CD4-positive, alpha-beta T cell treated with Interleukin-15 for 4 hours (primary cell): ENCODE measurements around the gene VSNL1.

Experiments
- DNase-seq: peaks from one replicate; pipeline ENCODE4 v3.0.0-alpha.2; 2020; ENCODE audit warnings: low spot score

VSNL1 gene

GRCh38 chr2:17540093-17540812 lies at the start of gene VSNL1:
TSS of gene VSNL1 (plus strand) at chr2:17540696. CDS start at chr2:17592075, 51,379 bp downstream.
- no peak for DNase-seq

GRCh38 chr2:17495590-17495989 lies 44.9 kb upstream of the VSNL1 start:
- no peak for DNase-seq

- DNase-seq, result no peak
Measured at GRCh38 chr2:17497718-17498117, 42.8 kb upstream of the VSNL1 start.

GRCh38 chr2:17506736-17507616 lies 33.5 kb upstream of the VSNL1 start:
- DNase-seq, result no peak

GRCh38 chr2:17515652-17516051 lies 24.8 kb upstream of the VSNL1 start:
- no peak for DNase-seq

GRCh38 chr2:17517481-17518211 lies 22.9 kb upstream of the VSNL1 start:
- no peak for DNase-seq

- no peak for DNase-seq
Measured at GRCh38 chr2:17518212-17519154, 22.0 kb upstream of the VSNL1 start, which contains the start of gene RAD51AP2. TSS of gene RAD51AP2 (minus strand) at chr2:17518440. CDS start at chr2:17518415, 25 bp downstream.

GRCh38 chr2:17519486-17519885 lies 21.0 kb upstream of the VSNL1 start:
- no peak for DNase-seq

- DNase-seq, result no peak
Measured at GRCh38 chr2:17520761-17521160, 19.7 kb upstream of the VSNL1 start.

GRCh38 chr2:17521621-17522020 lies 18.9 kb upstream of the VSNL1 start:
- DNase-seq, result no peak

- DNase-seq, result no peak
Measured at GRCh38 chr2:17522303-17522702, 18.2 kb upstream of the VSNL1 start.

GRCh38 chr2:17529771-17530170 lies 10.7 kb upstream of the VSNL1 start:
- no peak for DNase-seq

GRCh38 chr2:17533546-17533945 lies 7.0 kb upstream of the VSNL1 start:
- no peak for DNase-seq

- no peak for DNase-seq
Measured at GRCh38 chr2:17536416-17536815, 4.1 kb upstream of the VSNL1 start.

- no peak for DNase-seq
Measured at GRCh38 chr2:17538022-17538843, 2.3 kb upstream of the VSNL1 start.

- no peak for DNase-seq
Measured at GRCh38 chr2:17538844-17539554, 1.5 kb upstream of the VSNL1 start.

- DNase-seq, result no peak
Measured at GRCh38 chr2:17539611-17540092, 844 bp upstream of the VSNL1 start.

- DNase-seq, result no peak
Measured at GRCh38 chr2:17540813-17541530, 476 bp downstream of the VSNL1 start.

GRCh38 chr2:17541531-17541950 lies 1.0 kb downstream of the VSNL1 start:
- no peak for DNase-seq
